22Rv1 (cell line): ENCODE data around the gene COPS8.

Source experiments
- H3K27ac ChIP-seq: fragments of 450-650 bp; 2 replicates; pipeline ENCODE4 v1.5.1; 2017
- ZFX ChIP-seq: fragments of 450-650 bp; IDR thresholded peaks from 2 replicates; pipeline ENCODE4 v1.6.1; 2017; ENCODE audit warnings: antibody characterized with exemption, borderline replicate concordance
- TF ChIP-seq, protein P1 (sequence below): fragments of 450-650 bp; IDR thresholded peaks from 2 replicates; pipeline ENCODE4 v1.5.1; 2017; ENCODE audit warnings: mild to moderate bottlenecking

COPS8 gene

DNA sequence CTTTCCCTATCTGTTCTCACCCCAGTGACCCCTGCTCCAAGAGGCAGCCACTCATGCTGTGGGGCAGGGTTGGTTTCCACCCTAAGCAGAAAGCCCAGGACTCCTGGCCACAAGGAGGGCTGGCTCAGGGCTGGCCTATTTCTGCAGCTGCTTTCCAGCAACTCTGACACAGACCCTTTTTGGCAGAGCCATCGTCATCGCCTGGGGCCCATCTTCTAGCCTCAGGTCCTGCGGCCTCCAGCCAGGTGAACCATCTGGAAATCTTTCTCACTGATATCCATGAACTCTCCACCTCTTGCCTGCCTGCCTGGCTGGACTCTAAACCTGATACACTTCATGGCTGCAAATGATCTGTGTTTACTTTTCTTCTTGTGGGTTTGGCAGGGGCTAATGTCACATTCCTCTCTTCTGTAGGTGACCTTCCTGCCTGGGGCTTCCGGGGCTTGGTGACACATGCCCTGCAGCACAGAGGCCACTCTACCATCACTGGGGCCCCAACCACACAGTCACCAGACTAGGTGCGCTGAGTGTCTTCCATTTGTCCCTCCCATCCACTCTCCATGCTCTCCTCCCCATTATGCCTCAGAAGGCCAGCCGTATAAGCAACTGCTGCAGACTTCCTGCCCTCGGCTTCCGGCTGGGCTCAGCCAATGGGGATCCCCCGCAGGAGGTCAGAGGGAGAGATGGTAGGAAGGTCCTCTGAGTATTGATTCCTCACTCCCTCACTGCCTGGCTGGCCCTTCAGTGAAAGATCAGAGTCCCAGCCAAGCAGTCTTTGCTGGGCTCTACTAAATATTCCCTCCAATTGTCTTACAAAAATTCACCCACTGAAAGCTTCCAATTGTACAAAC is 9.7 kb upstream of the COPS8 start:
- no peak overlapping the region for H3K27ac ChIP-seq
- TF ChIP-seq ZFX: no peak
- TF ChIP-seq, protein P1, sequence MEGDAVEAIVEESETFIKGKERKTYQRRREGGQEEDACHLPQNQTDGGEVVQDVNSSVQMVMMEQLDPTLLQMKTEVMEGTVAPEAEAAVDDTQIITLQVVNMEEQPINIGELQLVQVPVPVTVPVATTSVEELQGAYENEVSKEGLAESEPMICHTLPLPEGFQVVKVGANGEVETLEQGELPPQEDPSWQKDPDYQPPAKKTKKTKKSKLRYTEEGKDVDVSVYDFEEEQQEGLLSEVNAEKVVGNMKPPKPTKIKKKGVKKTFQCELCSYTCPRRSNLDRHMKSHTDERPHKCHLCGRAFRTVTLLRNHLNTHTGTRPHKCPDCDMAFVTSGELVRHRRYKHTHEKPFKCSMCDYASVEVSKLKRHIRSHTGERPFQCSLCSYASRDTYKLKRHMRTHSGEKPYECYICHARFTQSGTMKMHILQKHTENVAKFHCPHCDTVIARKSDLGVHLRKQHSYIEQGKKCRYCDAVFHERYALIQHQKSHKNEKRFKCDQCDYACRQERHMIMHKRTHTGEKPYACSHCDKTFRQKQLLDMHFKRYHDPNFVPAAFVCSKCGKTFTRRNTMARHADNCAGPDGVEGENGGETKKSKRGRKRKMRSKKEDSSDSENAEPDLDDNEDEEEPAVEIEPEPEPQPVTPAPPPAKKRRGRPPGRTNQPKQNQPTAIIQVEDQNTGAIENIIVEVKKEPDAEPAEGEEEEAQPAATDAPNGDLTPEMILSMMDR: no peak

DNA sequence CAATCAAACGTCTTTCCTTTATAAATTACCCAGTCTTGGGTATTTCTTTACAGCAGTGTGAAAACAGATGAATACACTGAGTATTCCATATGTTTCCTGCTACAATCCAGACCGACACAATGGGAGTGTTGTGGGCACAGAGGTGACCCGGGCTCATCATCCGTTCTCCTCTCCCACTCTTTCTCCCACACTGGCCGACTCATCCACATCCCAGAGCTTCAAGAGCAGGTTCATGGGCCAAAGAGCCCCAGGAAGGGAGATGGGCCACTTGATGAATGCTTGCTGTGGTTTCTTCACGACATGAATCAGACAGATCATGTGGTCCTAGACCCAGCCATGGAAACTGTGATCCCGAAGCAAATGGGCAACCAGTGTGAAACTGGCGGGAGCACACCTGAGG is 4.1 kb upstream of the COPS8 start:
- TF ChIP-seq, protein P1: no peak
- no peak for TF ChIP-seq ZFX
- no peak overlapping the region for H3K27ac ChIP-seq

DNA sequence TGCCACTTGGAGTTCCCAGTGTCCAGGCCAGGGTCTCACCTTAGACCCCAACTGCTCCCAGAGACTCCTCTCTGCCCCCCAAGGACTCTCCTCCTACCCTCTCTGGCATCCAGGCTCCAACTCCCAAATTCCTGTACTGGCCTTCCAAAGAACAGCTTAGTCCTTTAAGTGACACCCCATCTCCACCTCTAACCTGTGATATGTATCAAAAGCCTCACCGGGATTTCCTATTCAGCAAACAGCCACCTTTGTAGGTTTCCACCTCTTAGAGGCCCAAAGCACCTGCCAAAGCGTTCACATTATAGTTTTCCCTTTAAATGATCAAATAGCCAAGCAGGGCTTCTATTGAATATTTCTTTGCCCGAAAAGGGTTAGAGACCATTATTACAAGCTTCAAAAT is 2.7 kb upstream of the COPS8 start:
- H3K27ac ChIP-seq: no peak overlapping the region
- TF ChIP-seq ZFX: no peak
- TF ChIP-seq, protein P1: no peak

GRCh38 chr2:237084444-237084843 is 1.2 kb upstream of the COPS8 start:
- no peak for TF ChIP-seq ZFX
- TF ChIP-seq, protein P1: no peak
- no peak overlapping the region for H3K27ac ChIP-seq

GRCh38 chr2:237090906-237091305 is 5.2 kb downstream of the COPS8 start:
- TF ChIP-seq ZFX: no peak
- TF ChIP-seq, protein P1: no peak
- H3K27ac ChIP-seq: no peak overlapping the region

DNA sequence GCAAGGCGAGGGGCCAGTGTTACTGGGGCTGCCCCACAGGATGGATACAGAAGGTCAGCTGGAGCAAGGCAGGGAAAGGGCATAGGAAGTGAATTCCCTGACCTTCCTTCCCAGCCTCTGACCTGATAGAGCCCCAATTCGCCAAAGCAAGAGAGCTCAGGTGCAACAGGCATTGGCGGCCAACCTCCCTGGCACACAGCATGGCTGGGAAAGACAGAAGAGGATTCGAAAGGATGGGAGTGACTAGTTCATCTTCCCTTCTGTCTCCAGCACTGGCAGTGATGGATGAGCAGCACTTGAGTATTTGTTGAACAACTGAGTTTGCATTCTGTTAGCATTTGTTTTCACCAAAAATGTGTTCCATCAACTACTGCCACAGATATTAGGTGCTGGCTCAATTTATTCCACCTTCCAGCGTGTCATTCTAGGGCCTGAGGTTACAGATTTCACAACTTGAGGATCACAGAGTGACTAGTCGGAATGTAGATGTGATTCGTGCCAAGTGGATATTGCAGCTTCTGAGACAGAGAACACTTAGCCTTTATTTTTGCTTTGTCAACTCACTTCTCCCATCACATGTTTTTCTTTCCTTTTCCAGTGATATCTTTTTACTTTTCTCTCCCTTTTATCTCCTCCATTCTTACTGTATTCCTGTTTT is 6.2 kb downstream of the COPS8 start:
- no peak for TF ChIP-seq ZFX
- TF ChIP-seq, protein P1: no peak
- no peak overlapping the region for H3K27ac ChIP-seq

DNA sequence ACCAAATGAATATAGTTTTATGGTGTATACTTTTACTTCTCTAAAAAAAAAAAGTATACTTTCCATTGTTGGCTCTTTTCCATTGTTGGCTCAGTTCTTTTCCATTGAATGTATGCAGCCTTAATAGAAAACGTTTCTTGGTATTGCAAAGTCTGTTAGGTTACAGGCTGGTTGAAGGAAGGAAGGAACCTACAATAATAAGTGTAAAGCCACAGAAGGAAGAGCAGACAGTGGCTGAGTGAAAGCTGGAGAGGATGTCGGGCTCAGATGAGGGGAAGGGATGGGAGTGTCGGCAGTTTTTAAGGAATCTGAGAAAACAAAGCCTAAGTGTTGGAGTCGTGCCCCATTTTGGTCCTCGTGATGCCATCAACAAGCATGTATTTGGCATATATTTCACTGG is 6.8 kb downstream of the COPS8 start:
- H3K27ac ChIP-seq: no peak overlapping the region
- TF ChIP-seq, protein P1: no peak
- no peak for TF ChIP-seq ZFX
